ENCODE results near the gene NAA20.

Gene NAA20

DNA sequence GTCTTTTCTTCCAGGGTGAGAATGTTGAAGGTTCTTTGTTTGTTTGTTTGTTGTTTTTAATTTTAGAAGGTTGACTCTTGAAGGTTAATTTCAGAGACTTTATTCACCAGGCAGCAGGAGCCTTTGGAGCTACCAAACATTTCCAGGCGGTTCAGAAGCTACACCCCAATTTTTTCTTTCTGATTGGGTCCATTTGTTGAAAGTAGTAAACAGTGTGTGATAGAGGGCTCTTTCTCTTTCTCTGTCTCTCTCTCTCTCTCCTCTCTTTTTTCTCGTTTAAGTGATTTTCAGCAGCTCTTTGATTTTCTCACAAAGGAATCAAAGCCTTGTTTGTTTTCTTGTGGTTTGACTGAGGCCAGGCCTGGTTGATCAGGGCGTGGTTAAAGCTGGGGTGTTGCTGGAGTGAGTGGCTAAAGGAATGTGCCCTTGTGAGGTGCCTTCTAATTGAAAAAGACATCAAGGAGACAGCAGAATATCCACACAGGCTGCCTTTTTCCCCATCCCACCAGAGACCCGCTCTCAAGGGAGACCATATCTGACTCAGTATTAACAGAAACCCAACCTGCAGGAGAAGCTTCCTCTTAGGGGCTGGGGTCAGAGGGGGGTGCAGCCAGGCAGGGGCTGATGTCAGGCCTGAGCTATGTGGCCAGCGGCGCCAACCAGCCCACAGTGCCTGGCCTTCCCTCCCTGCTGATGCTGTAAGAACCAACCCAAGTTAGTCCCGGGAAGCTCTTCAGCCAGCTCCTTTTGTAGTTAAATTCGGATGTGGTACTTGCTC is 40.4 kb upstream of the NAA20 start:
- peak; percentile 88 for DNase-seq (ENCODE audit: low read depth)
- TF ChIP-seq, protein P1, sequence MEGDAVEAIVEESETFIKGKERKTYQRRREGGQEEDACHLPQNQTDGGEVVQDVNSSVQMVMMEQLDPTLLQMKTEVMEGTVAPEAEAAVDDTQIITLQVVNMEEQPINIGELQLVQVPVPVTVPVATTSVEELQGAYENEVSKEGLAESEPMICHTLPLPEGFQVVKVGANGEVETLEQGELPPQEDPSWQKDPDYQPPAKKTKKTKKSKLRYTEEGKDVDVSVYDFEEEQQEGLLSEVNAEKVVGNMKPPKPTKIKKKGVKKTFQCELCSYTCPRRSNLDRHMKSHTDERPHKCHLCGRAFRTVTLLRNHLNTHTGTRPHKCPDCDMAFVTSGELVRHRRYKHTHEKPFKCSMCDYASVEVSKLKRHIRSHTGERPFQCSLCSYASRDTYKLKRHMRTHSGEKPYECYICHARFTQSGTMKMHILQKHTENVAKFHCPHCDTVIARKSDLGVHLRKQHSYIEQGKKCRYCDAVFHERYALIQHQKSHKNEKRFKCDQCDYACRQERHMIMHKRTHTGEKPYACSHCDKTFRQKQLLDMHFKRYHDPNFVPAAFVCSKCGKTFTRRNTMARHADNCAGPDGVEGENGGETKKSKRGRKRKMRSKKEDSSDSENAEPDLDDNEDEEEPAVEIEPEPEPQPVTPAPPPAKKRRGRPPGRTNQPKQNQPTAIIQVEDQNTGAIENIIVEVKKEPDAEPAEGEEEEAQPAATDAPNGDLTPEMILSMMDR (conservative IDR thresholded peaks at IDR 0.05; ENCODE audit: low read length) = no peak
- peak overlapping the region; percentile 98 for H3K4me3 ChIP-seq (ENCODE audit: low read length)

DNA sequence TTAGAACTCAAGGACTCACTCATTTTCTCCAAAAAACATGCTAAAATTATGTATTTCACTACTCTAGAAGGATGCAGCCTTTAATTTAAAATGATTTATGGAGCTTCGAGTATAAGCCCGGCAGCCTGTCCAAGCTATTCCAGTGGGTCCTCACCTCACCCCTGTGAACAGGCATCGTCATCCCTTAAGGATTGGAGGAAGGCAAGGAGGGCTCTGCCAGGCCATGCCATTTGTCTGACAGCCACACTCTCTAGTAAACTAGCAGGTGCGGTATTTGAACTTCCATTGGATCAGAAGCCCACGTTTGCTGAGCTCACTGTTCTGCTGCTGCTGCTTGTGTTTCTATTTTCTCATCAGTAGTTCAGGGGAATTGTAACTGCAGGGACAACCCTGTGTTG is 39.8 kb upstream of the NAA20 start:
- TF ChIP-seq, protein P1 (conservative IDR thresholded peaks at IDR 0.05; ENCODE audit: low read length) = no peak
- peak overlapping the region; percentile 98 for H3K4me3 ChIP-seq (ENCODE audit: low read length)
- no peak for DNase-seq (ENCODE audit: low read depth)

DNA sequence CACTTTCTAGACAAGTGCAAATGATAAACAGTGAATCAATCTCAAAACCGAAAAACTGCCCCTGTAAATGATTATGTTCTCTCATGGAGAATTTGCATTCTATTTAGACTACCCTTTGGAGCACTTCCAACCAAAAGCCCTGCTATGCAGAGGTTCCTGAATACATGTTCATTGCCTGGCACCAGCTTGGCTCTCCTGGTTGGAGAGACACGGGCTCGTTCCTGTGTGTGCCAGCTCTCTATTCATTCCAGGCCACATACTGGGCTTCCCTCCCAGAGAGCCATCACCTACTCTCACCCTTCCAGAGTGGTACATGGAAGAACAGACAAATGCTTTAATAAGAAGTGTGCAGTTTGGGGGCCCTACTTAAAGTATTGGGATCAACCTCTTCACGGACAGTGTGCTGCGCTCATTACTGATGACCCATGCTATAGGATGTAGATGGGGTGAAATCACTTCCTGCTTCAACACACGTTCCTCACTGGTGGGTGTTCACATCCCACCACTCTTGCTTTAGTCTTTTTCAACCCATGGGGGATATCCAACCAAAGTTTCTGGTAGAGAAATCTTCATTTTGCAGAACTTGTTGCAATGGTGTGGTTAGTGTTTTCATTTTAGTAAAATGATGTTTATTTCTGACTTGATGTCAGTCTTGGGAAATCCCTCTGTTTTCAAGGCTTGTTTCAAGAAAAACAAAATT is 38.5 kb upstream of the NAA20 start:
- DNase-seq (ENCODE audit: low read depth) = no peak
- peak overlapping the region; percentile 98 for H3K4me3 ChIP-seq (ENCODE audit: low read length)
- TF ChIP-seq, protein P1 (conservative IDR thresholded peaks at IDR 0.05; ENCODE audit: low read length) = no peak

DNA sequence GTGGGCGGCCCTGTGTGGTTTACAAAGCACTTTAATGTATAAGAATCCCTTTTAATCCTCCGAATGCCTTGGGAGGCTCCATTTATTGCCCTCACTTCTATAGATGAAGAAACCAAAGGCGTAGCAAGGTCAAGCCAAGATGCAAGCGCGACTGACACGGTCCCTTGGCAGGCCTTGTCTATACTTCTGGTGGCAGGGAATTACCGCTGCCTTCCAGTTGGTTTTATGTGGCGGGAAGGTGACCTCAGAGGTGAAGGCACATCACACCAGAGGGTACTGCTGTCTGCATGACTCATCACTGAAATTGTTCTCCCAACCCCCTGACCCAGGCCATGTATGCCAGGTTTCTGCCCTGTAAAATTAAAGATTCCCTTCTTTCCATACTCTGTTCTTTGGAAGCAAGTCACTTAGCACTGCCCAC is 36.1 kb upstream of the NAA20 start:
- TF ChIP-seq, protein P1 (conservative IDR thresholded peaks at IDR 0.05; ENCODE audit: low read length) = no peak
- peak; percentile 26 for DNase-seq (ENCODE audit: low read depth)
- H3K4me3 ChIP-seq (ENCODE audit: low read length) = no peak overlapping the region

DNA sequence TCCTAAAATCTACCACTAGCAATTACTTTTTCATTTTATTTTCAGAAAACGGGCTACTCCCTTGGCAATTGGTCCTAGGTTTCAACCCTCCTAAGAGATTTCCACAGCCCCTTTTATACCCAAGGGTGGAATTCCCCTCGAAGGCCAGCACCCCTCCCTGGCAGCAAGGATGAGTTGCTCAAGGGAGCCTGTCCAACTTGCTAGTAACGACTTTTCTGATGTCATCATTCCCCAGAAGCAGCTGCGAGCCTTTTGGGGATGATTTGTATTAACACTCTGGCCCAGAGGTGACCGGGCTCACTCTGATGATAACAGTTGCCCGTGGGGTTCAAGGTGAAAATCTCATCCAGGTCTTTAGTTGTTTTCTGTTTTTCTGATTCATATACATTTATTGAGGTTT is 30.7 kb upstream of the NAA20 start:
- no peak overlapping the region for H3K4me3 ChIP-seq (ENCODE audit: low read length)
- TF ChIP-seq, protein P1 (conservative IDR thresholded peaks at IDR 0.05; ENCODE audit: low read length) = no peak
- DNase-seq (ENCODE audit: low read depth) = peak; percentile 81

DNA sequence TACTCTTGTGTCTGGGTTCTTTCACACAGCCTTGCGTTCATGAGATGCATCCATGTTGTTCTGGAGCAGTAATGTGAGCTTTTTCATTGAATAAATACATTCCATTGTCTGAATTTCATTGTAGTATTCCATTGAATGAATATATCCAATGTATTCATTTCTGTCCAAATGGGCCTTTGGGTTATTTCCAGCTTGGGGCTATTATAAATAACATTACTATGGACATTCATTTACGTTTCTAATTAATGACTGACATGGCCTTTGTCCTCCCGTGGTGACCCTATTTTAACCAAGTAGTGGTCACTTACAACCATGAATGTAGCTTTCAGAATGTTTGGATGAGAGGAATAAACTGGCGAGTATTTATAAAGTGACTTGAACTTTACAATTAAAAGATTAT is 30.1 kb upstream of the NAA20 start:
- no peak overlapping the region for H3K4me3 ChIP-seq (ENCODE audit: low read length)
- TF ChIP-seq, protein P1 (conservative IDR thresholded peaks at IDR 0.05; ENCODE audit: low read length) = no peak
- DNase-seq (ENCODE audit: low read depth) = no peak

DNA sequence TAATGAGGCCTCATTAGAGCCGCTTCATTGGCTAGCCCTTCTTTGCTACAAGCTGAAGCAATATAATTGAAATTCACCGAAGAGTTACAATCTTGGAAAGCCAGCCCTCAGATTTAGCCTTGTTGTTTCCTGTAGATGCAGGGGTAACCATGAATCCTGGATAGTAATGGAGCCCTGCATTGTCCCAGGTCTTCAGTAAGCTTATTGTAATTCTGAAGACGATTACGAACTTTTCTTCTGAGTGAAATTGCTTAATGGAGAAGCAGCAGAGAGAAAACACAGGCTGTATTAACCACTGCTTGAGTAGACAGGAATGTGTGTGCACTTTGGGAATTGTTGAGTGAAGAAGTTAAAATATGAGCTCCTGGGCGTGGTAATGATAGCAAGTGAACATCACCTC is 26.3 kb upstream of the NAA20 start:
- peak; percentile 54 for DNase-seq (ENCODE audit: low read depth)
- no peak overlapping the region for H3K4me3 ChIP-seq (ENCODE audit: low read length)
- TF ChIP-seq, protein P1 (conservative IDR thresholded peaks at IDR 0.05; ENCODE audit: low read length) = no peak

Data from AG10803 (cell line).